Hippocampal formation (tissue), 2 donors: ENCODE results near the gene CAVIN2.
"Not testable (repeated sequence)": the region's sequence is repeated elsewhere in the genome, so short reads cannot be mapped to it uniquely, and the experiment has no call there.

Experiments
- DNase-seq, 2 donors: peaks; one replicate each; lab custom pipeline; 2025; lab: John Stamatoyannopoulos, UW

CAVIN2 gene

GRCh38 chr2:191799526-191799925, 47.4 kb downstream of the CAVIN2 start:
- no peak for DNase-seq

DNA sequence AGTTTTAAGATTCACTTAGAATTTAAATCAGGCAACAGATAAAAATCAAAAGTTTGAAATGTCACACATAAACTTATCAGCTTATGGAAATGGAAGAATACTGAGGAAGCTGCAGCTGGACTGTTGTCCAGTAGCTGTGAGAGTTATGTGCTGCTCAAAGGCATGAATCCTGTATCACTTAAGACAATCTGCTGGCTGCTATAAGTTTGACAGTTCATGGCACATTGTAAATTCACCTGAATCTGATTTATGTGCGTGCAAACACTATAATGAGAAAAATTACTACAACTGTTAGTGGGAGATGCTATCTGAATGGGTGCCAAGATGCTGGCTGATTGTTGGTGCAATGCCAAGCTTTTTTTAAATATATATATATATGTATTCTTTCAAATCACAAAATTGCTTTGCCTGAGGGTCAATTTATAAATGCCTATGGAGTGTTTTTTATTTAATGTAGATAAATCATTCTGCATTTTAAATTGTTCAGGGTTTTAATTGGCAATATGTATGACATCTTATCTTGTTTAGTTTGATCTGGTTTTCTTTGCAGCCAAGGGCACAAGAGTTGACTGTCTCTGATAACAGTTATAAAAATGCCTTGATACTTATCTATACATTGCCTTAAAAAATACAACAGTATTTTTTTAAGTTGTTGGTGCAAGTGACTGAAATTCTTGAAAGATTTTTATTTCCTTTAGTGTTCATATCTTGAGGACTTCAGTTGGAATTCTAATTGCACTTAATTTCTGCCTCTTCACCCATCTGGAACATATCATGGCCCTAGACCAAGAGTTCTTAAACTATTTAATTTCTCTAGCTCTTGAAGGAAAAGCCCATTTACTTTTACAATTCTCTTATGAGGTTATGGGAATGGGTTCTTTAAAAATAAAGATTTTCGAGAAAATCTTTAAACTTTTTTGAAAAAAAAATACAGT, 48.7 kb downstream of the CAVIN2 start:
- DNase-seq: no peak

GRCh38 chr2:191797500-191797899, 49.4 kb downstream of the CAVIN2 start:
- no peak for DNase-seq

DNA sequence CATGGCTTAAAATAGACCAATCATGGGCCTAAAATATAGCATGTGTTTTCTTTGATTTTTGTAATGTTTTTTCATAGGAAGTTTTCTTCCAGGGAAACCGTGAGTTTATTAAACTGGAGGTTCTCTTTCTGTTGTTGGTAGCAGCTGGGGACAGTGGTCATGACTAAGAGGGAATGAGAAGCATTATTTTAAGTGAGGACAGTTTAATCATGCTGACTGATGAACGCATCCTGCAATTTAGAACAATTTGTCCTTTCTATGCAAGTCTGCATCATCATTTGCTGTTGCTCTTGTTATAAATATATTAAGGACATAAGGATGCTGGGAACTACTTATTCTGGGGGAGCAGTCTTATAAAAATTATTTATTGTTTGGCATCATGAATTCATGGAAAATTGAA, 51.2 kb downstream of the CAVIN2 start:
- DNase-seq: no peak

GRCh38 chr2:191791953-191792560, 54.8 kb downstream of the CAVIN2 start:
- DNase-seq: no peak

GRCh38 chr2:191790737-191791136, 56.2 kb downstream of the CAVIN2 start:
- no peak for DNase-seq

DNA sequence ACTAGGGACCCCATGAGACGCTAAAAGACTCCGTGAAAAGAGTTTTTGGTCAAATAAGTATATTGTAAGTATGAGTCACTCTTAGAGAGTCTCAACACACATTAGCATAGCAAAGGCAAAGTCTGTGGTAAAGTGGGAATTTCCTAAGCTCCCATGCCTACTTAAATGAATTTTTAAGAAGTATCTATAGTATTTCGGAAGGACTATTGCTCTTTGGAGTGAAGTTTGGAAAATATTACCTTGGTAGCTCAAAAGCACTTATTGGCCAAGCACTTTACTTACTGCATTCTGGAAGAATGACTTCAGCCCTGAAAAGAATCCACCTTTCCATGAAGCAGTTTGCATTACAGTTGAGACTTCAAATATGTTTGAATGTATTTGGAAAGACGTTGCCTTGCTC, 57.1 kb downstream of the CAVIN2 start:
- DNase-seq: no peak

- DNase-seq: no peak
Observed at GRCh38 chr2:191786694-191787093, 60.2 kb downstream of the CAVIN2 start.

- DNase-seq: not testable (repeated sequence)
Observed at GRCh38 chr2:191785651-191786050, 61.2 kb downstream of the CAVIN2 start.
